ENCODE data around the gene IER5. TPM values are rescaled to one million over a fixed set of nuclear protein-coding genes. Genes with fewer than 3 reads are reported as not detected.

The IER5 gene
- total RNA-seq, 1 experiment from 2014 or later: 20.4 TPM

- intact Hi-C loops (cut with micrococcal nuclease; ENCODE audit: unreplicated experiment) (no loop called here), in situ Hi-C loops (cut with HindIII; ENCODE audit: low pct_unique_long_range_greater_than_20kb, low sequenced_read_pairs) (no loop called here)
- Histone ChIP-seq H3K27me3 (ENCODE audit: control insufficient read depth, insufficient read depth, low read length) (no peaks in the 10 kb centered on the region; the same call in 1 of the 2 replicates), H3K4me1 (ENCODE audit: control insufficient read depth, insufficient read depth, low read length) (no peaks in the 10 kb centered on the region), H3K27ac (ENCODE audit: low read length) (no peak overlapping the region), H3K36me3 (ENCODE audit: control insufficient read depth, insufficient read depth, low read length) (no peaks in the 10 kb centered on the region), H3K4me3 (ENCODE audit: low read depth in 2 of 2, low read length in 2 of 2) (no peak overlapping the region), H3K9me3 (ENCODE audit: control insufficient read depth, insufficient read depth, low read depth, low read length) (no peaks in the 10 kb centered on the region)
- ChIA-PET CTCF (no interaction called here), POLR2A (interaction anchor here (0.6 kb wide), 1 partner anchor 38 kb away, joined by 3 read pairs; no protein-coding TSS in a partner anchor)
- no peak for TF ChIP-seq TCF7L2 (IDR thresholded peaks at IDR 0.05; ENCODE audit: low read depth, low read length)
- TF ChIP-seq, protein P1, sequence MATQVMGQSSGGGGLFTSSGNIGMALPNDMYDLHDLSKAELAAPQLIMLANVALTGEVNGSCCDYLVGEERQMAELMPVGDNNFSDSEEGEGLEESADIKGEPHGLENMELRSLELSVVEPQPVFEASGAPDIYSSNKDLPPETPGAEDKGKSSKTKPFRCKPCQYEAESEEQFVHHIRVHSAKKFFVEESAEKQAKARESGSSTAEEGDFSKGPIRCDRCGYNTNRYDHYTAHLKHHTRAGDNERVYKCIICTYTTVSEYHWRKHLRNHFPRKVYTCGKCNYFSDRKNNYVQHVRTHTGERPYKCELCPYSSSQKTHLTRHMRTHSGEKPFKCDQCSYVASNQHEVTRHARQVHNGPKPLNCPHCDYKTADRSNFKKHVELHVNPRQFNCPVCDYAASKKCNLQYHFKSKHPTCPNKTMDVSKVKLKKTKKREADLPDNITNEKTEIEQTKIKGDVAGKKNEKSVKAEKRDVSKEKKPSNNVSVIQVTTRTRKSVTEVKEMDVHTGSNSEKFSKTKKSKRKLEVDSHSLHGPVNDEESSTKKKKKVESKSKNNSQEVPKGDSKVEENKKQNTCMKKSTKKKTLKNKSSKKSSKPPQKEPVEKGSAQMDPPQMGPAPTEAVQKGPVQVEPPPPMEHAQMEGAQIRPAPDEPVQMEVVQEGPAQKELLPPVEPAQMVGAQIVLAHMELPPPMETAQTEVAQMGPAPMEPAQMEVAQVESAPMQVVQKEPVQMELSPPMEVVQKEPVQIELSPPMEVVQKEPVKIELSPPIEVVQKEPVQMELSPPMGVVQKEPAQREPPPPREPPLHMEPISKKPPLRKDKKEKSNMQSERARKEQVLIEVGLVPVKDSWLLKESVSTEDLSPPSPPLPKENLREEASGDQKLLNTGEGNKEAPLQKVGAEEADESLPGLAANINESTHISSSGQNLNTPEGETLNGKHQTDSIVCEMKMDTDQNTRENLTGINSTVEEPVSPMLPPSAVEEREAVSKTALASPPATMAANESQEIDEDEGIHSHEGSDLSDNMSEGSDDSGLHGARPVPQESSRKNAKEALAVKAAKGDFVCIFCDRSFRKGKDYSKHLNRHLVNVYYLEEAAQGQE (IDR thresholded peaks at IDR 0.05; ENCODE audit: insufficient read depth in 1 of 2, low read depth in 2 of 2, low read length in 1 of 2): no peak
- TF ChIP-seq SIN3A (IDR thresholded peaks at IDR 0.05; ENCODE audit: borderline replicate concordance, insufficient read depth, low read depth, low read length): no peak
- TF ChIP-seq CTCF (IDR thresholded peaks at IDR 0.05): no peak
- TF ChIP-seq POLR2AphosphoS5 (IDR thresholded peaks at IDR 0.05; ENCODE audit: low read depth, low read length): no peak
- DNase-seq (ENCODE audit: low read depth, low spot score) (no peak), ATAC-seq (no peak)
- no TSS peak for BruUV-seq (replicated peaks)
These were observed 25.6 kb upstream of the IER5 start for GRCh38 chr1:181062836-181063428.

- Histone ChIP-seq H3K27ac (ENCODE audit: low read length) (no peak overlapping the region), H3K9me3 (ENCODE audit: control insufficient read depth, insufficient read depth, low read depth, low read length) (no peaks in the 10 kb centered on the region), H3K4me1 (ENCODE audit: control insufficient read depth, insufficient read depth, low read length) (no peaks in the 10 kb centered on the region), H3K36me3 (ENCODE audit: control insufficient read depth, insufficient read depth, low read length) (no peaks in the 10 kb centered on the region), H3K4me3 (ENCODE audit: low read depth in 2 of 2, low read length in 2 of 2) (no peak overlapping the region), H3K27me3 (ENCODE audit: control insufficient read depth, insufficient read depth, low read length) (no peaks in the 10 kb centered on the region; the same call in 1 of the 2 replicates)
- intact Hi-C loops (cut with micrococcal nuclease; ENCODE audit: unreplicated experiment) (no loop called here), in situ Hi-C loops (cut with HindIII; ENCODE audit: low pct_unique_long_range_greater_than_20kb, low sequenced_read_pairs) (no loop called here)
- no peak for ATAC-seq
- ChIA-PET POLR2A (no interaction called here), CTCF (no interaction called here)
- no TSS peak for BruUV-seq (replicated peaks)
- DNase-seq (ENCODE audit: low read depth, low spot score): no peak
- TF ChIP-seq, protein P1 (IDR thresholded peaks at IDR 0.05; ENCODE audit: insufficient read depth in 1 of 2, low read depth in 2 of 2, low read length in 1 of 2): no peak
- TF ChIP-seq CTCF (IDR thresholded peaks at IDR 0.05) (no peak), TCF7L2 (IDR thresholded peaks at IDR 0.05; ENCODE audit: low read depth, low read length) (no peak), SIN3A (IDR thresholded peaks at IDR 0.05; ENCODE audit: borderline replicate concordance, insufficient read depth, low read depth, low read length) (no peak), POLR2AphosphoS5 (IDR thresholded peaks at IDR 0.05; ENCODE audit: low read depth, low read length) (no peak)
These were observed 24.4 kb upstream of the IER5 start for GRCh38 chr1:181064011-181064623.
